KBM-7 (cell line): ENCODE data around the gene COG6.

Experiments
- DNase-seq: peaks from one replicate; pipeline ENCODE4 v3.0.0-alpha.2; 2015
- in situ Hi-C: fragments of 300-500 bp; cut with MboI; formaldehyde crosslinking; loops from 2 replicates; pipeline ENCODE4 v1.14.3; 2020; ENCODE audit warnings: low sequenced_read_pairs, low pct_unique_long_range_greater_than_20kb, mixed read lengths

Gene COG6

DNA sequence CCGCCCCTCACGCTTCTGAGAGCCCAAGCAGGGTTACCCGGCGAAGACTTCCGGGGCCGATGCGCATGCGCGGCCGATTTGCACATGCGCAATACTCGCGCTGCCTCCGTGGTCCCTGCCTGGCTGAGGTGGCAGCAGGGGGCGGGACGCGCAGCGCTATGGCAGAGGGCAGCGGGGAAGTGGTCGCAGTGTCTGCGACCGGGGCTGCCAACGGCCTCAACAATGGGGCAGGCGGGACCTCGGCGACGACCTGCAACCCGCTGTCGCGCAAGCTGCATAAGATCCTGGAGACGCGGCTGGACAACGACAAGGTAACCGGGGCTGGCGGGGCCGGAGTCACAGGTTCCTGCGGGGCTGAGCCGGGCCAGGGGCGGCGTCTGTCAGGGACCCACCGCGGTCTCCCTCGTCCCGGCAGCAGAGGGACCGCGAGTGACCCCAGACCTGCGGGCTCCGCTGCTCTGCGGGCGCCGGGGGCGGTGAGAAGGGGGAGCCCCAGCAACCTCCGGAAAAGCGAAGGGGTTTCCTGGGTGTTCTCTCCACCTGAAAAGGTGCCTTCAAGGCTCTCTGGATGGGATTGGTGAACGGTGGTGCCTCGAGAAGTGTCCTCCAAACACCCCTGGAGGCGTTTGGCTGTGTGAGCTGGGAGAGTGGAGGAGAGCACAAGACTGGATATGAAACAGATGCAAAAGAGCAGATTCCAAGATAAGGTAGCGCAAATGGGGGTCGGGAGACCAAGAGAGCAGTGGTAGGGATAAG is at the start of gene COG6:
COG6 (plus strand) TSS at position 94 of the 756 bp plus-strand sequence; CDS start at position 159, 65 bp downstream.
- in situ Hi-C loops = no loop called here
- peak; percentile 94 for DNase-seq

DNA sequence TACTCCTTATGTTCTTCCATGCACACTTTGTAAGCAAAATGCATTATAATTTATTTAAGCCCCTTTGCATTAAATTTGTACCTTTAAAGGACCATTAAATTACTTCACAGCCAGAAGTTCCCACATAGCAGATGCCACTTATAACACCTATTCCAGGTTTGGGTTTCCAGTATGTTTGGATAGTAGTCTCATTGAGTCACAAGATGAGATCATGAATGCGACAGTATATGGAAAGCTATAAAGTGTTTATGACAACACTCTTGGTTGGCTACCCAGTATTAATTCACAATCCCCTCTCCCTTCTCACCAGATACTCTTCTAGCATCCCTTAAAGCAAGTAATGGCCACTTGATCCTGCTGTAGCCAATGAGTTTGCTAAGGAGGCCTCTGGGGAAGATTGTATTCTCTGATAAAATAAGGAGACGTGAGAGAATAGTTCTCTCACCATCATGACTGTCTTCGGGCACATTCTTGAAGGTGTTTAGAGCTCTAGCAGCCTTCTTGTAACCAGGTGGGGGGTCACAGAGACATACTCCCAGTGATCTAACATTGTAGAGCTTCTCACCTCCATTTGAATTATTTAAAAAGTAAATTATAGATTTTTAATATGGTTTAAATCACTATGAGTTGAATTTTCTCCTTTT is 49.7 kb upstream of the COG6 start:
- DNase-seq = no peak
- in situ Hi-C loops = loop anchor here (25.0 kb wide), 1 partner anchor 193 kb away; no protein-coding TSS in a partner anchor

DNA sequence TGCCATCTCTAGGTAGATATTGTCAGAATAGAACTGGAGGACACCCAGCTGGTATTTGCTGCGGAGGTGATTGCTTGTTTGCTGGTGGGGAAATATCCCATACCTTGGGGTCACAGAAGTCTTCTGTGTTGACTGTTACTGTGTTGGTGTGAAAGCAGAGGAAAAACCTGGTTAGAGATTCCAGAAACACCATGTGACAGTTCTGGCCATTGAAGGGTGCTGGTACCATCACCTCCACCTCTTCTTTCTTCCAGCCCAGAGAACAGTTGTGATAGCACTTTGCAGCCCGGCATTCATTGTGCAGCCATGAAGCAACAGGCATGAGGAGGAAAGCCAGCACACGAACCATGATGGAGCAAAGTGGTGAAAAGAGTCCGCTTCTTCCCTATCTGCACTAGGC is 47.6 kb upstream of the COG6 start:
- in situ Hi-C loops = loop anchor here (25.0 kb wide), 1 partner anchor 196 kb away; no protein-coding TSS in a partner anchor

DNA sequence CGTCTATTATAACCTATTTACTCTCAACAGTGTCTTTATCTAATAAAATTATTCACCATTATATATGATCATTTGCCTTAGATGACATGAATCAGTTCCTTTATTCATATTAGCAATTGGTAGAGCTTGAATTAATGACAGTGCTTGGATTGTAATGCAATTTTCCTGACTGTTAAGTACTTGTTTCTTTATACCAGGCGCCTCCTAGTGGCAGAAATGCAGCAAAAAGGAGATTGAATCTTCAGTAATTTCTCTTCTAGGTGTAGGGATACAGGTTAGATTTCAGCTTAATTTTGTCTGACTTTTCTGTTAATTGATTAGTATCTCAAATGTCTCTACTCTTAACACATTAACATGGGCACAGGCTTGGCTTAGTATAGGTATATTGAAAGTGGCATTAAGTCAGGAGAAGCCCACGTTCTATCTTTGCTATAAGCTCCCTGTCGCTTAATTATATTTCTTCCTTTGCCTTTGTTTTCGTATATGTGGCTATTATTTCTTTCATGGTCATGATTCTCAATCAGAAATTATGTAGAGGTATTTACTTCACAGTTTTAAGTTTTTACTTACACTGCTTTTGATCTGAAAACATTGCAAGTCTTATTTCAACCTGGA is 43.3 kb upstream of the COG6 start:
- in situ Hi-C loops = loop anchor here (25.0 kb wide), 1 partner anchor 200 kb away; no protein-coding TSS in a partner anchor

More for the DNA sequence above, 47.6 kb upstream of the COG6 start:
- no peak for DNase-seq

DNA sequence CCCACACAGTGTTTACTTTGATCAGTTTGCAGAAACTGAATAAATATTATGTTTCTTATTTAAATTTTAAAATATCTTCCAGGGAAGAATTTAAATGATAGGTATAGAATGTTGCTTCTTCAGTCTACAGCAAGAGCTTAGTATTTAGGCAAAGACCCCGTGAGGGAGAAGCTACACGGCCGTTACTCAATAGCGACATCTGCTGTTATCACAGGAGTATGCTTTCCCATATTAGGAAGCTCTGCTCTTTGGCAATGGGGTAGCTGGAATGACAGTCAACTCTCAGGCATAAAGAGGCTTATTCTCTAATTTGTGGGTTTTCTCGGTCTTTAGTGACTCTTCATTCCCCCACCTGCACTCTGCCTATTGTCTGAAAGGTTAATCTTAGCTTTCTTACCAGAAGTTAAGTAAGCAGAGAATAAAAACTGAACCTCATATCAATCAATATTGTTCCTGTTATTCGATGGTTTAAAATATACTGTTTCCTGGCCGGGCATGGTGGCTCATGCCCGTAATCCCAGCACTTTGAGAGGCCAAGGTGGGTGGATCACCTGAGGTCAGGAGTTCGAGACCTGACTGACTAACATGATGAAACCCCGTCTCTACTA is 39.3 kb upstream of the COG6 start:
- in situ Hi-C loops = loop anchor here (25.0 kb wide), 1 partner anchor 204 kb away; no protein-coding TSS in a partner anchor
- peak; percentile 59 for DNase-seq

More for the DNA sequence above, 43.3 kb upstream of the COG6 start:
- DNase-seq = peak; percentile 58

DNA sequence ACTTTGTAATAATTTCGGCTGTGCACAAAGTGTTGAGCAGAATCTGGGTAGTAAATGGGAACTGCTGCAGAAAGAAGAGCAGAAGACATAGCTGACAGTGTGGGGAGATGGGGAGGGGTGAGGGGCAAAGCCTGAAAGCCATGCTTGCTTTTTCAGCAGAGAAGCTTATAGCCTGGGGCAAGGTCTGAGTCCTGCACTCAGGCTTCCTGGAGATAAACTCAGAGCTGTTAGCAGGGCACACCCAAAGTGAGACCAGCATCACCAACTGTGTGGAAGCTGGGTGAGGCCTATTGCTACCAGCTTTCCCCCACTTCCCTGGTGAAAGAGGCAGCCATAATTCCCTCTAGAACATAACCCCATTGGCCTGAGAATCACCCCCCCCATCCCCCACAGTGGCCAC is 36.9 kb upstream of the COG6 start:
- DNase-seq = no peak
- in situ Hi-C loops = loop anchor here (25.0 kb wide), 1 partner anchor 206 kb away; no protein-coding TSS in a partner anchor

DNA sequence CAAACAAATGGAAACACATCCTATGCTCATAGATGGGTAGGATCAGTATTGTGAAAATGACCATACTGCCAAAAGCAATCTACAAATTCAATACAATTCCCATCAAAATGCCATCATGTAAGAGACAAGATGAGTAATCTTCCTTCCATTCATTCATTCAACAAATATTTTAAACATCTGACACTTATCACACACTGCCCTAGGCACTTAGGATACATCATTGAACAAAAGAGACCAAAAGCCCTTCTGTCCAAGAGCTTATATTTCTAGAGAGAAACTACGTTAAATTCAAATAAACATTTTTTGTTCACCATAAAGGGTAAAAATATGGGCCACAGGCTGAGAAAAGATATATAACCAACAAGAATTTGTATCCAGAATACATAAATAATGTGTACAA is 32.0 kb upstream of the COG6 start:
- in situ Hi-C loops = loop anchor here (25.0 kb wide), 1 partner anchor 211 kb away; no protein-coding TSS in a partner anchor
- DNase-seq = no peak

DNA sequence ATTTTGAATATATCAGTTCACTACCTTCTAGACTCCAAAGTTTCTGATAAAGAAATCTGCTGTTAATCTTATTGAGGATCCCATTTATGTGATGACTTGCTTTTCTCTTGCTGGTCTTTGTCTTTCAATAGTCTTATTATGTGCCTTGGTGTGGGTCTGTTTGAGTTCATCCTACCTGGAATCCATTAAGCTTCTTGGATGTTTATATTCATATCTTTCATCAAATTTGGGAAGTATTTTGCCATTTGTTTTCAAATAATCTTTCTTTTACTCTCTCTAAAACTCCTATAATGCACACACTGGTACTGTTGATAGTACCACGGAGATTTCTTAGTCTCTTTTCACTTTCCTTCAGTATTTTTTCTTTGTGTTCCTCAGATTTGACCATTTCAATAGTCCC is 24.2 kb upstream of the COG6 start:
- in situ Hi-C loops = no loop called here
- no peak for DNase-seq

DNA sequence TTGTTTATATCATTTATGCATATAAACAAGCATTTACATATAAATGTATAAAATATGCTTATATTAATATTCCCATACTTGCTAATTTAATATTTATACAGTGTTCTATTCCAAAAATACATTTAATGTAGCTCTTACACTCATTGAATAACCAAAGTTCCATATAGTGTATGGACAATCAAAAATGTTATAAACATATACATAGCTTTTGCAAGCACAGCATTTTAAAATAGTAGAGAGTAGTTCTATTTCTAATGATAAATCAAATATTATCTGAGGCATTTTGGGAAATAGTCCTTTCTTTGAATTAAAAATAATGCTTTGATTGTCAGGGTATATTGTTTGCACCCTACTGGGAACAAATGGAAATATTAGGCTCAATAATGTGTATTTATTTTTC is 22.5 kb upstream of the COG6 start:
- DNase-seq = no peak
- in situ Hi-C loops = no loop called here

DNA sequence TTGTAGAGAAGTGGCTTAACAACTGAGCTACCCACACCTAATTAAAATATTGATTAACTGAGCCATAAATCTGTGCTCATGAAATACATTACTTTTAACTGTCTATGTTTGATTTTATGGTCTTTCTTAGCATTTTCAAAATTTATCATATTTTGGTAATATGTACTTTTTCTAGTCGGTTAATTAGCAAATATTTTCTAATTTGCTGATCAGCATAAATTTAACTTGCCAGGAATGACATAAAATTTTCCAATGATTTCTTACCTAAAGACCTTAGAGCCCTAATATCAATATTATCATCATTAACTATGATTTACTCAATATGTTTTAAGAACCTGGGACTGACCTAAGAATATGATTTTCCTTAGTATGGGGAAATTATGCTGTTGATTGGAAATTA is 19.9 kb upstream of the COG6 start:
- no peak for DNase-seq
- in situ Hi-C loops = no loop called here

DNA sequence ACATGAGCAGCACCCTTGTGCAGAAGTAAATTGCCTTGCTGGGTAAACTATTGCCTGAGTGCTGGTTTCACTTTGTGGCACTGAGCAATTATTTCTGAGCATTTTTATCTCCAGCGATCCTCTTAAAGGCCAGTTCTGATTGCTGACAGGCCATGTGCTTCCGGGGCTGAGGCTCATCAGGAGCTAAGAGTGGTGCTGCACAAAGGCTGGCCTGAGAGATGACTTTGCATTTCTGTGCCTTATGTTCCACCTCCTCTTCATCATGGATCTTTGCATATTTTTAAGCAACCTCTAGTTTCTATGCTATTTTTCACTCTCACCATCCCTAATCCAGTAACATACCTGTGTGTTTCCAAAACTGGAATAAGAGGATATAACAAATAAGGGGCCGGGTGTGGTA is 17.6 kb upstream of the COG6 start:
- in situ Hi-C loops = no loop called here

DNA sequence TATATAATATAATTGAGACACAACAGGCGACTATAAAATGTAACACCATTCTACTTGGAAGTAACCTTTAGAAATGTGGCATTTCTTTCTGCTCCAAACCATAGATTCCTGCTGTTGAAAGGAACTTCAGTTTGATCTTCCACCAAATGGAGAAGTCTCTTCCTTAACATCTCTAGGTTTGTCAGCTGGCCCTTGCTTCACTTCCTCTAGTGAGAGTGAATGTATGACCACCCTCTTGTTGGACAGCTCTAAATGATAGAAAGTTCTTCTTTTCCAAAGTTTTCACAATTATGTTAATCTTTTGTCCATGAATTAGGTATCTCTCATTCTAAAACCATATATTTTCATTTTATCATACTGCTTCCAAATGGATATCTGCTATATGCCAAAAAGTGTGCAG is 13.8 kb upstream of the COG6 start:
- in situ Hi-C loops = no loop called here
- peak; percentile 6 for DNase-seq

More for the DNA sequence above, 17.6 kb upstream of the COG6 start:
- DNase-seq = no peak

DNA sequence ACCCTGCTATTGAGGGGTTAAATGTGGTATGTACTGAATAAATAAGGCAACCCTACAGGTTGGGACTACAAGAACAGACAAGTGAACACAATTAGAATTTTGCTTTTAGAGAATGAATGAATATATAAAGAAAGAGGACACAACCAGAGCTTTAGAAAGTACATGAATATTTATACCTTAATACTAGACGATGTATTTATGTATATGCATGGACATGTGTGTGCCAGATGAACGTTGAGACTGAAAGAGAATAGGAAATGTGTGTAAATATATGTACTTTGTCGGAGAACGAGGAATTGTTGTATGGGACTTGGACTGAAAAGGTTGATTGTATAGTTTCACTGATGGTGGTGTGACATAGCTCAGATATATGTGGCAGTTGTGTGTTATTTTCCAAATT is 9.3 kb upstream of the COG6 start:
- no peak for DNase-seq
- in situ Hi-C loops = no loop called here

DNA sequence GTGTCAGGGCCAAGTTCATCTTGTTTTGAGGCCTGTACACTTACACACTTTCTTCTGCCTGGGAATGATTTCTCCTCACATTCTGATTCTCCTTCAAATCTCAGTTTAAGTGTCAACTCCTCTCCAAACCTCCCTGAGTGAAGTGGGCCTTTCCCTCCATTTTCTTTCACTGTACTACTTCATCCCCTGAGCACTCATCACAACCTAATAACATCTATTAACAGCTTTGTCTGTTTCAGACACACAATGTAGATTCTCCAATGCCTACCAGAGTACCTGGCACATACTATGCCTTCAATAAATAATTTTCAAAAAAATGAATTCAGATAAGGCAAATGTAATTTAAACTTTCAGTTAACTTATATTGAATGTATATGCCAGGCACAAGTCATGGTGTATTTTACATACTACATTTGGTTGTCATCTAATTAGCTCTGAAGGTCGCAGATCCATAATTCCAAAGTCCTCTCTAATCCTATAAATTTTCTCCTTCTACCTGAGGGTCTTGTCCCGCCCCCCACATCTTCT is 357 bp upstream of the COG6 start:
- peak; percentile 16 for DNase-seq
- in situ Hi-C loops = no loop called here

DNA sequence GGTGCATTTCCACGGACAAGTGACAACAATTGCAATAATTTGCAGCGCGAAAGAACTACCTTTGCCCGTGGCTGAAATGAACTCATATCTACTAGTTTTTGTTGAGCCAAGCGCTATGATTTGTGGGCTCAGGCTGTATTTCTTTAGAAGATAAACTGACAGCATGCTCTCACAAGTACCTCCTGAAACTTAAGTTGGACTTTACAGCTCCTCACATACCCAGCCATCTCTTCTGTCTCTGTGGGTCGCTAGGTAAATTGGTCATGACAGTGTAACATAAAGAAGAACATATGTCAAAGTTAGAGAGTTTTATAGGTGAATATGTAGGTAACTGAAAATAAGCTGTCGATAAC is 839 bp downstream of the COG6 start:
- DNase-seq = no peak
- in situ Hi-C loops = no loop called here

DNA sequence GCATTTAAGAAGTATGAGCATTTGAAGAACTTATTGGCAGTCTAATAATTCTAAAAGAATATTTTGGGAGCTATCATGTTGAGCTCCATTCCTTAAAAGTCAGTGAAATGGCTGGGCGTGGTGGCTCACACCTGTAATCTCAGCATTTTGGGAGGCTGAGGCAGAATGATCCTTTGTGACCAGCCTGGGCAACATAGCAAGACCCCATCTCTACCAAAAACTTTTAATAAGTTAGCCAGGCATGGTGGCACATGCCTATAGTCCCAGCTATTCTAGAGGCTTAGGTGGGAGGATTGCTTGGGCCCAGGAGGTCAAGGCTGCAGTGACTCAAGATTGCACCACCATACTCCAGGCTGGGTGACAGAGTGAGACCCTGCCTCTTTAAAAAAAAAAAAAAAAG is 8.0 kb downstream of the COG6 start:
- no peak for DNase-seq
- in situ Hi-C loops = no loop called here

DNA sequence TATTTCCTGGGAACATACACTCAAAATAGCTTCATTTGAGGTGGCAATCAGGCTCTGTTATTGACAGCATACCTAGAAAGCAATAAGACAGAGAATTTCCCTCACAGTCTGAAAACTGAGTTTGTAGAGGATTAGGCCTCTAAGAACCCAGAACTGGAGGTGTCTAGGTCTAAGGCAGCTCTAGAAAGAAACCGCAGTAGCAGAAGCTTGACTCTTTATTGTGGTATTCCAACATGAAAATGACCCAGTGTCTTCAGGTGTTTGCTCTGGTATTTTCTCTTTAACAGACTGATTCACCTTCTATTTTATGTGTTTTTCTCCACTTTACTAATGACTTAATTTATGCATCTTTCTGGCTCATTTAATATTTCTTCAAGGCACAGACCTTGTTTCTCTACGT is 8.5 kb downstream of the COG6 start:
- DNase-seq = no peak
- in situ Hi-C loops = no loop called here

DNA sequence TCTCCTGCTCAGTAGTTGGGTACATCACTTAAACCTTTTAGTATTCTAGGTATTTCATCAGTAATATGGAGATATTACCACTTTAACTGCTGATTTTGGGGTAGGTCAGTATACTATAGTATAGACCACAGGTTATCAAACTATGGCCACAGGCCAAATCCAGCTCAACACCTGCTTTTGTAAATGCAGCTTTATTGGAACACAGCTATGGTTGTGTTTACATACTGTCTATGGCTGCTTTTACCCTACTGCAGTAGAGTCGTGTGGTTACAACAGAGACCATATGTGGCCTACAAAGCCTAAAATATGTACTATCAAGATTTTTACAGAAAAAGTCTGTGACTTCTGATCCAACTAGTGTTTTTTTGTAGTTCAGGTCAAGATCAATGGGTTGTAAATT is 10.3 kb downstream of the COG6 start:
- in situ Hi-C loops = no loop called here

DNA sequence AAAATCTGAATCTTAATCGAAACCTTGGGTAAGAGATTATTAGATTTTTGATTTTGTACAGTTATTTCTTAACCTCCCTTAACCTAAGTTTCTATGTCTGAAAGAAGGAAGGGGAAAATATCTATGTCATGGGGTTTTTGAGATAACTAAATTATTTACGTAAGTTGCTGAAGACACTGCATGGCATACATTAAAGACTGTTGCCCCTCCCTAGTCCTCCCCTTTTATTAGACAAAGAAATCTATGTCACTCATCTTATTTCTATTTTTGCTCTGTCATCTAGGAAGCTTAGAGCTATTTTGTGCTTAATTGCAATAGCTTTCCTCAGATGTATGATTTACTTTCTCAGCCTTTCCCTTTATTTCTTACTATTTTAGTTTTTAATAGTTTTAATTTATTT is 15.0 kb downstream of the COG6 start:
- in situ Hi-C loops = no loop called here
- no peak for DNase-seq

More for the DNA sequence above, 10.3 kb downstream of the COG6 start:
- no peak for DNase-seq
